PC-9 (cell line): Measurements from ENCODE around the gene TFB2M. TPM values are rescaled to one million over a fixed set of nuclear protein-coding genes. Genes with fewer than 3 reads are reported as not detected.

Experiments
- BruUV-seq: library from RNA; stranded (reverse); fragments of 400-500 nt; replicated peaks from 2 replicates; lab custom pipeline; 2021; lab: Mats Ljungman, UMichigan
- CTCF ChIA-PET: fragments of 300-600 bp; sonication (Branson Sonifier 250); formaldehyde crosslinking; loops from one replicate; lab custom pipeline; 2022; ENCODE audit warnings: antibody characterized with exemption; lab: Charles Lee
- POLR2A ChIA-PET: fragments of 300-600 bp; sonication (Branson Sonifier 250); formaldehyde crosslinking; loops from one replicate; lab custom pipeline; 2022; ENCODE audit warnings: antibody characterized with exemption; ENCODE audit not compliant: unreplicated experiment; lab: Charles Lee
- DNase-seq, 2 experiments: peaks; one replicate each; pipeline versions ENCODE4 v3.0.0 to v3.0.0-alpha.2; 2015 to 2022; ENCODE audit warnings: mixed read lengths in 1 of 2
- H2AFZ ChIP-seq: fragments of 200-600 bp; sonication (generic); 2 replicates; pipeline ENCODE4 v1.8.1; 2017; ENCODE audit warnings: antibody characterized with exemption
- H3F3A ChIP-seq: fragments of 200-600 bp; sonication (generic); 2 replicates; pipeline ENCODE4 v1.8.1; 2017; ENCODE audit warnings: antibody characterized with exemption, mild to moderate bottlenecking, low read depth; ENCODE audit not compliant: insufficient read depth
- H3K27ac ChIP-seq: fragments of 200-600 bp; sonication (generic); 2 replicates; pipeline ENCODE4 v1.6.1; 2016; ENCODE audit warnings: mixed run types
- H3K27me3 ChIP-seq: fragments of 200-600 bp; sonication (generic); 2 replicates; pipeline ENCODE4 v1.6.1; 2016; ENCODE audit warnings: low read depth, mixed run types; ENCODE audit not compliant: insufficient read depth
- H3K36me3 ChIP-seq: fragments of 200-600 bp; sonication (generic); 2 replicates; pipeline ENCODE4 v1.6.1; 2016; ENCODE audit warnings: low read depth, mixed run types
- H3K4me1 ChIP-seq: fragments of 200-600 bp; sonication (generic); replicated peaks from 2 replicates; pipeline ENCODE4 v1.6.1; 2016; ENCODE audit warnings: mixed run types; ENCODE audit not compliant: insufficient read depth
- H3K4me2 ChIP-seq: fragments of 200-600 bp; sonication (generic); 2 replicates; pipeline ENCODE4 v1.6.1; 2017; ENCODE audit warnings: mixed run types
- H3K4me3 ChIP-seq: fragments of 200-600 bp; sonication (generic); 2 replicates; pipeline ENCODE4 v1.6.1; 2016; ENCODE audit warnings: mixed run types
- H3K79me2 ChIP-seq: fragments of 200-600 bp; sonication (generic); 2 replicates; pipeline ENCODE4 v1.6.1; 2017; ENCODE audit warnings: low read depth, mixed run types
- H3K9me2 ChIP-seq: fragments of 200-600 bp; sonication (generic); 2 replicates; pipeline ENCODE4 v1.8.1; 2017; ENCODE audit warnings: mild to moderate bottlenecking; ENCODE audit not compliant: insufficient read depth
- H3K9me3 ChIP-seq: fragments of 200-600 bp; sonication (generic); 2 replicates; pipeline ENCODE4 v1.8.1; 2016; ENCODE audit warnings: low read depth; ENCODE audit not compliant: insufficient read depth
- H4K20me1 ChIP-seq: fragments of 200-600 bp; sonication (generic); 2 replicates; pipeline ENCODE4 v1.8.1; 2017; ENCODE audit not compliant: insufficient read depth
- CTCF ChIP-seq: fragments of 200-600 bp; sonication (generic); conservative IDR thresholded peaks from 2 replicates; pipeline ENCODE4 v1.6.1; 2017; ENCODE audit warnings: mixed run types, antibody characterized with exemption, mild to moderate bottlenecking, moderate library complexity
- EZH2 ChIP-seq: fragments of 200-600 bp; sonication (generic); IDR thresholded peaks from 2 replicates; pipeline ENCODE4 v1.8.0; 2017; ENCODE audit warnings: antibody characterized with exemption, low read depth
- intact Hi-C: fragments of 100-400 bp; cut with micrococcal nuclease; formaldehyde crosslinking; loops from one replicate; pipeline ENCODE4 v1.10.0; 2022; ENCODE audit not compliant: unreplicated experiment
- total RNA-seq: library from RNA; stranded (reverse); gene quantifications from 2 replicates; pipeline ENCODE4 v1.2.3, GENCODE V29; 2021

TFB2M gene
- total RNA-seq, 1 experiment from 2014 or later: 16.2 TPM

GRCh38 chr1:246569248-246570238 is 3.5 kb upstream of the TFB2M start:
- Histone ChIP-seq H3K9me3 (no peaks in the 10 kb centered on the region), H3K79me2 (peaks cover 46% of the 10 kb centered on the region), H3K36me3 (no peaks in the 10 kb centered on the region), H3K9me2 (no peaks in the 10 kb centered on the region), H4K20me1 (no peaks in the 10 kb centered on the region), H3K4me3 (no peak overlapping the region), H3F3A (peaks cover 16% of the 10 kb centered on the region; the same call in 1 of the 2 replicates), H3K27ac (no peak overlapping the region), H3K4me1 (peaks cover 18% of the 10 kb centered on the region), H3K4me2 (no peak overlapping the region), H3K27me3 (no peaks in the 10 kb centered on the region), H2AFZ (no peak overlapping the region)
- TF ChIP-seq EZH2 (no peak), CTCF (no peak)
- BruUV-seq: no TSS peak
- DNase-seq: no peak
- POLR2A ChIA-PET: interaction anchor here (0.6 kb wide), 1 partner anchor 1829 kb away, joined by 7 read pairs; no protein-coding TSS in a partner anchor
- CTCF ChIA-PET: no interaction called here
- intact Hi-C loops: loop anchor here (10.0 kb wide), 1 partner anchor 185 kb away; no protein-coding TSS in a partner anchor

GRCh38 chr1:246567646-246568235 is 1.7 kb upstream of the TFB2M start:
- Histone ChIP-seq H3K79me2 (peaks cover 61% of the 10 kb centered on the region), H3F3A (peaks cover 16% of the 10 kb centered on the region; the same call in 1 of the 2 replicates), H3K4me2 (peak overlapping the region; percentile 84), H3K9me3 (no peaks in the 10 kb centered on the region), H3K4me1 (peaks cover 19% of the 10 kb centered on the region), H3K36me3 (no peaks in the 10 kb centered on the region), H3K4me3 (peak overlapping the region; percentile 90), H4K20me1 (no peaks in the 10 kb centered on the region), H3K9me2 (no peaks in the 10 kb centered on the region), H3K27ac (peak overlapping the region; percentile 69; the same call in 1 of the 2 replicates), H3K27me3 (no peaks in the 10 kb centered on the region), H2AFZ (no peak overlapping the region; the same call in 1 of the 2 replicates)
- TF ChIP-seq EZH2 (no peak), CTCF (no peak)
- ChIA-PET CTCF (interaction anchor here (0.5 to 0.6 kb wide), 2 partner anchors 43 to 1187 kb away, joined by 5 to 7 read pairs; no protein-coding TSS in a partner anchor), POLR2A (no interaction called here)
- no TSS peak for BruUV-seq
- intact Hi-C loops: loop anchor here (10.0 kb wide), 1 partner anchor 187 kb away; no protein-coding TSS in a partner anchor
- DNase-seq: no peak
